ENCODE results near the gene ADCK1.
"Not testable (repeated sequence)": the region's sequence is repeated elsewhere in the genome, so short reads cannot be mapped to it uniquely, and the experiment has no call there.

The ADCK1 gene
- 2.6 to 16.6 (median 11.3) reads per million in 18 experiments for total RNA-seq

GRCh38 chr14:77799863-77800730, at the start of gene ADCK1:
ADCK1 (plus strand) TSS chr14:77800109; CDS start chr14:77818979, 18,870 bp downstream.
- peak; percentile 90 to 96 for DNase-seq

- DNase-seq: no peak
Measured at GRCh38 chr14:77752266-77752665, 47.6 kb upstream of the ADCK1 start.

GRCh38 chr14:77752799-77753516, 47.0 kb upstream of the ADCK1 start:
- DNase-seq: no peak

- DNase-seq: peak; percentile 8 to 97
Measured at GRCh38 chr14:77760381-77761204, 39.3 kb upstream of the ADCK1 start, which contains the start of gene SNW1. SNW1 (minus strand) TSS chr14:77761156; CDS start chr14:77761127, 29 bp downstream.

GRCh38 chr14:77761205-77761931, 38.5 kb upstream of the ADCK1 start:
- DNase-seq: peak; percentile 69 to 94

GRCh38 chr14:77763316-77763715, 36.6 kb upstream of the ADCK1 start:
- no peak for DNase-seq

- DNase-seq: no peak
Measured at GRCh38 chr14:77763978-77764377, 35.9 kb upstream of the ADCK1 start.

- not testable (repeated sequence) for DNase-seq
Measured at GRCh38 chr14:77768442-77769069, 31.4 kb upstream of the ADCK1 start.

- not testable (repeated sequence) for DNase-seq
Measured at GRCh38 chr14:77773966-77774365, 25.9 kb upstream of the ADCK1 start.

- DNase-seq: no peak
Measured at GRCh38 chr14:77782202-77782601, 17.7 kb upstream of the ADCK1 start.

- DNase-seq: no peak
Measured at GRCh38 chr14:77786148-77786547, 13.8 kb upstream of the ADCK1 start.

GRCh38 chr14:77790566-77791224, 9.2 kb upstream of the ADCK1 start:
- DNase-seq: no peak

- no peak for DNase-seq
Measured at GRCh38 chr14:77791225-77791600, 8.7 kb upstream of the ADCK1 start.

- not testable (repeated sequence) for DNase-seq
Measured at GRCh38 chr14:77793255-77793654, 6.7 kb upstream of the ADCK1 start.

- no peak for DNase-seq
Measured at GRCh38 chr14:77794357-77794756, 5.6 kb upstream of the ADCK1 start.

GRCh38 chr14:77799456-77799855, 453 bp upstream of the ADCK1 start:
- DNase-seq: not testable (repeated sequence)

- no peak for DNase-seq
Measured at GRCh38 chr14:77800814-77801213, 905 bp downstream of the ADCK1 start.

- DNase-seq: no peak
Measured at GRCh38 chr14:77804592-77804991, 4.7 kb downstream of the ADCK1 start.

GRCh38 chr14:77805706-77806105, 5.8 kb downstream of the ADCK1 start:
- peak; percentile 48 to 50 for DNase-seq

- DNase-seq: no peak
Measured at GRCh38 chr14:77808250-77808649, 8.3 kb downstream of the ADCK1 start.

GRCh38 chr14:77809011-77809410, 9.1 kb downstream of the ADCK1 start:
- DNase-seq: no peak

All from inflammatory macrophage (primary cell).